ENCODE data around the gene HPSE2.
"Not testable (repeated sequence)": the region's sequence is repeated elsewhere in the genome, so short reads cannot be mapped to it uniquely, and the experiment has no call there.

Gene HPSE2

GRCh38 chr10:99235658-99236626, at the start of gene HPSE2:
Gene HPSE2, minus strand, starts transcription at chr10:99235852.
- Mint-ChIP-seq H3K27ac (no peak within 1 kb of the TSS), H3K36me3 (peaks cover 2% of the 10 kb centered on the region), H3K4me3 (no peak within 1 kb of the TSS), H3K27me3 (peaks cover 73% of the 10 kb centered on the region), H3K4me1 (peaks cover 22% of the 10 kb centered on the region), H3K9me3 (no peaks in the 10 kb centered on the region)
- CTCF ChIA-PET = no interaction called here
- no peak for DNase-seq

GRCh38 chr10:99280472-99280871, 44.8 kb upstream of the HPSE2 start:
- H3K36me3 Mint-ChIP-seq = no peaks in the 10 kb centered on the region
- DNase-seq = no peak
- H3K27me3 Mint-ChIP-seq = no peaks in the 10 kb centered on the region
- no peak overlapping the region for H3K4me3 Mint-ChIP-seq
- no peaks in the 10 kb centered on the region for H3K4me1 Mint-ChIP-seq
- peaks cover 9% of the 10 kb centered on the region for H3K9me3 Mint-ChIP-seq
- CTCF ChIA-PET = no interaction called here
- H3K27ac Mint-ChIP-seq = no peak overlapping the region

GRCh38 chr10:99279626-99280111, 44.0 kb upstream of the HPSE2 start:
- H3K4me3 Mint-ChIP-seq = no peak overlapping the region
- H3K27me3 Mint-ChIP-seq = no peaks in the 10 kb centered on the region
- DNase-seq = no peak
- CTCF ChIA-PET = no interaction called here
- H3K36me3 Mint-ChIP-seq = no peaks in the 10 kb centered on the region
- H3K4me1 Mint-ChIP-seq = no peaks in the 10 kb centered on the region
- peaks cover 9% of the 10 kb centered on the region for H3K9me3 Mint-ChIP-seq
- H3K27ac Mint-ChIP-seq = no peak overlapping the region

GRCh38 chr10:99276848-99277486, 41.3 kb upstream of the HPSE2 start:
- Mint-ChIP-seq H3K9me3 (no peaks in the 10 kb centered on the region), H3K27me3 (no peaks in the 10 kb centered on the region), H3K4me3 (no peak overlapping the region), H3K27ac (no peak overlapping the region), H3K36me3 (no peaks in the 10 kb centered on the region), H3K4me1 (no peaks in the 10 kb centered on the region)
- no peak for DNase-seq
- CTCF ChIA-PET = interaction anchor here (1.3 kb wide), 1 partner anchor 810 kb away, joined by 8 read pairs; no protein-coding TSS in a partner anchor

- CTCF ChIA-PET = no interaction called here
- Mint-ChIP-seq H3K4me3 (no peak overlapping the region), H3K27ac (no peak overlapping the region), H3K4me1 (no peaks in the 10 kb centered on the region), H3K27me3 (no peaks in the 10 kb centered on the region), H3K9me3 (no peaks in the 10 kb centered on the region), H3K36me3 (no peaks in the 10 kb centered on the region)
- no peak for DNase-seq
Measured at GRCh38 chr10:99266383-99266782, 30.7 kb upstream of the HPSE2 start.

- H3K9me3 Mint-ChIP-seq = peaks cover 10% of the 10 kb centered on the region
- no peaks in the 10 kb centered on the region for H3K4me1 Mint-ChIP-seq
- CTCF ChIA-PET = interaction anchor here (1.5 kb wide), 1 partner anchor 782 kb away, joined by 6 read pairs; no protein-coding TSS in a partner anchor
Measured at GRCh38 chr10:99248824-99249223, 13.2 kb upstream of the HPSE2 start.

GRCh38 chr10:99247893-99248292, 12.2 kb upstream of the HPSE2 start:
- H3K4me1 Mint-ChIP-seq, H3K27me3 Mint-ChIP-seq, H3K36me3 Mint-ChIP-seq, DNase-seq, H3K4me3 Mint-ChIP-seq, H3K27ac Mint-ChIP-seq, CTCF ChIA-PET: not testable (repeated sequence)
- H3K9me3 Mint-ChIP-seq = peaks cover 10% of the 10 kb centered on the region

More at GRCh38 chr10:99248824-99249223, 13.2 kb upstream of the HPSE2 start:
- H3K36me3 Mint-ChIP-seq = no peaks in the 10 kb centered on the region
- no peak overlapping the region for H3K27ac Mint-ChIP-seq
- no peak for DNase-seq
- H3K27me3 Mint-ChIP-seq = no peaks in the 10 kb centered on the region
- H3K4me3 Mint-ChIP-seq = no peak overlapping the region

GRCh38 chr10:99236627-99237309, 1.1 kb upstream of the HPSE2 start:
- H3K9me3 Mint-ChIP-seq = no peaks in the 10 kb centered on the region
- H3K27me3 Mint-ChIP-seq = peaks cover 65% of the 10 kb centered on the region
- no peak for DNase-seq

GRCh38 chr10:99234791-99235657, 628 bp downstream of the HPSE2 start:
- Mint-ChIP-seq H3K36me3 (peaks cover 2% of the 10 kb centered on the region), H3K27me3 (peaks cover 73% of the 10 kb centered on the region), H3K27ac (no peak overlapping the region), H3K9me3 (no peaks in the 10 kb centered on the region), H3K4me3 (no peak overlapping the region), H3K4me1 (peaks cover 22% of the 10 kb centered on the region)
- CTCF ChIA-PET = interaction anchor here (1.4 kb wide), 1 partner anchor 768 kb away, joined by 4 read pairs; no protein-coding TSS in a partner anchor
- no peak for DNase-seq

More at GRCh38 chr10:99236627-99237309, 1.1 kb upstream of the HPSE2 start:
- H3K4me3 Mint-ChIP-seq = no peak overlapping the region
- H3K27ac Mint-ChIP-seq = no peak overlapping the region
- CTCF ChIA-PET = no interaction called here
- peaks cover 2% of the 10 kb centered on the region for H3K36me3 Mint-ChIP-seq
- H3K4me1 Mint-ChIP-seq = peaks cover 22% of the 10 kb centered on the region

- CTCF ChIA-PET = interaction anchor here (0.9 to 1.4 kb wide), 2 partner anchors 12 to 767 kb away, joined by 3 to 4 read pairs; no protein-coding TSS in a partner anchor
- H3K27me3 Mint-ChIP-seq = peaks cover 73% of the 10 kb centered on the region
- H3K4me1 Mint-ChIP-seq = peaks cover 22% of the 10 kb centered on the region
- H3K36me3 Mint-ChIP-seq = peaks cover 2% of the 10 kb centered on the region
- peak; percentile 61 for DNase-seq
- peak overlapping the region; percentile 47 for H3K4me3 Mint-ChIP-seq
- H3K9me3 Mint-ChIP-seq = no peaks in the 10 kb centered on the region
- peak overlapping the region; percentile 60 for H3K27ac Mint-ChIP-seq
Measured at GRCh38 chr10:99234041-99234790, 1.4 kb downstream of the HPSE2 start.

GRCh38 chr10:99233689-99234037, 2.0 kb downstream of the HPSE2 start:
- CTCF ChIA-PET = interaction anchor here (0.9 to 1.4 kb wide), 2 partner anchors 13 to 766 kb away, joined by 3 to 4 read pairs; no protein-coding TSS in a partner anchor
- Mint-ChIP-seq H3K4me3 (peak overlapping the region; percentile 47), H3K27ac (peak overlapping the region; percentile 60), H3K36me3 (peaks cover 2% of the 10 kb centered on the region), H3K9me3 (no peaks in the 10 kb centered on the region), H3K27me3 (peaks cover 73% of the 10 kb centered on the region), H3K4me1 (peaks cover 22% of the 10 kb centered on the region)
- DNase-seq = no peak

- Mint-ChIP-seq H3K9me3 (no peaks in the 10 kb centered on the region), H3K27me3 (peaks cover 73% of the 10 kb centered on the region), H3K4me1 (peaks cover 22% of the 10 kb centered on the region), H3K4me3 (no peak overlapping the region), H3K27ac (no peak overlapping the region), H3K36me3 (peaks cover 2% of the 10 kb centered on the region)
- CTCF ChIA-PET = interaction anchor here (0.9 kb wide), 1 partner anchor 13 kb away, joined by 3 read pairs; no protein-coding TSS in a partner anchor
- DNase-seq = no peak
Measured at GRCh38 chr10:99233000-99233688, 2.5 kb downstream of the HPSE2 start.

All from activated naive CD4-positive, alpha-beta T cell treated with anti-CD3 and anti-CD28 coated beads, Interleukin-2, amount 10 ng/mL, durations not matched to agents 7 days and 5 days (primary cell).